Endothelial cell of umbilical vein (primary cell): ENCODE results near the gene EGR4. TPM values are rescaled to one million over a fixed set of nuclear protein-coding genes. Genes with fewer than 3 reads are reported as not detected.

Source experiments
- BruUV-seq: library from RNA; stranded (reverse); fragments of 400-500 nt; replicated peaks from 2 replicates; lab custom pipeline; 2021; lab: Mats Ljungman, UMichigan
- CTCF ChIA-PET: fragments of 300-600, 350-600 bp; sonication (Branson Sonifier 250); formaldehyde crosslinking; loops from one replicate; lab custom pipeline; 2021; ENCODE audit warnings: antibody characterized with exemption, inconsistent platforms; lab: Charles Lee
- POLR2A ChIA-PET: fragments of 300-600, 350-600 bp; sonication (Branson Sonifier 250); formaldehyde crosslinking; loops from one replicate; lab custom pipeline; 2021; ENCODE audit warnings: antibody characterized with exemption, inconsistent platforms; lab: Charles Lee
- DNase-seq: peaks from one replicate; pipeline ENCODE4 v3.0.0-alpha.2; 2011; ENCODE audit warnings: low read depth, low spot score
- FAIRE-seq: peaks from 2 replicates; lab custom pipeline; 2011; peaks lifted over from hg19 to GRCh38; lab: Jason Lieb, UNC
- H2AFZ ChIP-seq: 2 replicates; pipeline ENCODE4 v1.6.0; 2012; ENCODE audit warnings: low read depth, low read length, control low read depth, inconsistent platforms
- H3K27ac ChIP-seq: 2 replicates; pipeline ENCODE4 v1.5.1; 2011; ENCODE audit warnings: low read depth, mild to moderate bottlenecking, control low read depth, low read length, moderate library complexity; ENCODE audit not compliant: insufficient read depth
- H3K27me3 ChIP-seq, 2 experiments: 2 replicates each; pipeline versions ENCODE4 v1.6.0 to v1.6.1; 2011; ENCODE audit warnings: low read length in 2 of 2, mixed read lengths in 1 of 2; ENCODE audit not compliant: control insufficient read depth in 2 of 2, insufficient read depth in 2 of 2
- H3K36me3 ChIP-seq, 2 experiments: 2 replicates in 1 of 2; 3 replicates in 1 of 2; pipeline ENCODE4 v1.5.1; 2011; ENCODE audit warnings: low read length in 2 of 2, mild to moderate bottlenecking in 1 of 2, moderate library complexity in 1 of 2; ENCODE audit not compliant: control insufficient read depth in 2 of 2, insufficient read depth in 2 of 2; ENCODE audit errors: extremely low read depth in 1 of 2
- H3K4me1 ChIP-seq: 3 replicates; pipeline ENCODE4 v1.5.1; 2011; ENCODE audit warnings: mild to moderate bottlenecking, low read length; ENCODE audit not compliant: control insufficient read depth, insufficient read depth; ENCODE audit errors: extremely low read depth
- H3K4me2 ChIP-seq: 2 replicates; pipeline ENCODE4 v1.6.1; 2011; ENCODE audit warnings: low read length, control low read depth, mixed read lengths; ENCODE audit not compliant: insufficient read depth
- H3K4me3 ChIP-seq, 3 experiments: fragments of 200-600 bp in 1 of 3; sonication (generic), shearing (Covaris generic) in 1 of 3; replicated peaks in 1 of 3; 2 replicates each; pipeline ENCODE4 v1.5.1; 2011 to 2016; ENCODE audit warnings: control low read depth in 3 of 3, low read length in 3 of 3, mild to moderate bottlenecking in 2 of 3, inconsistent platforms in 1 of 3, low read depth in 1 of 3, moderate library complexity in 1 of 3; ENCODE audit not compliant: insufficient read depth in 1 of 3
- H3K79me2 ChIP-seq: 2 replicates; pipeline ENCODE4 v1.6.0; 2012; ENCODE audit warnings: low read length, inconsistent platforms; ENCODE audit not compliant: control insufficient read depth, insufficient read depth
- H3K9ac ChIP-seq: replicated peaks from 2 replicates; pipeline ENCODE3; 2011; ENCODE audit warnings: low read length, control low read depth; ENCODE audit not compliant: insufficient read depth; ENCODE audit errors: extremely low read depth
- H3K9me1 ChIP-seq: replicated peaks from 3 replicates; pipeline ENCODE4 v1.6.0; 2011; ENCODE audit warnings: mild to moderate bottlenecking, low read length; ENCODE audit not compliant: control insufficient read depth, insufficient read depth; ENCODE audit errors: extremely low read depth
- H3K9me3 ChIP-seq: replicated peaks from 2 replicates; pipeline ENCODE4 v1.5.1; 2012; ENCODE audit warnings: low read length, inconsistent platforms; ENCODE audit not compliant: control insufficient read depth, insufficient read depth
- H4K20me1 ChIP-seq: replicated peaks from 2 replicates; pipeline ENCODE3; 2011; ENCODE audit warnings: mild to moderate bottlenecking, low read length; ENCODE audit not compliant: control insufficient read depth, insufficient read depth; ENCODE audit errors: extremely low read depth
- CTCF ChIP-seq, 2 donors: IDR thresholded peaks; 1 replicate in 1 of 2; 2 replicates in 1 of 2; pipeline ENCODE4 v1.5.1; 2011; ENCODE audit warnings: low read length in 2 of 2, mild to moderate bottlenecking in 2 of 2, moderate library complexity in 2 of 2, control low read depth in 1 of 2, inconsistent platforms in 1 of 2, low read depth in 1 of 2; ENCODE audit not compliant: insufficient read depth in 1 of 2; ENCODE audit errors: extremely low read depth in 1 of 2
- EZH2 ChIP-seq: IDR thresholded peaks from 2 replicates; pipeline ENCODE4 v1.6.1; 2012; ENCODE audit warnings: borderline replicate concordance, low read depth, mild to moderate bottlenecking, moderate library complexity, low read length, inconsistent platforms; ENCODE audit not compliant: severe bottlenecking
- FOS ChIP-seq: IDR thresholded peaks from 2 replicates; pipeline ENCODE4 v1.6.1; 2011; ENCODE audit warnings: mild to moderate bottlenecking, low read length, moderate library complexity, borderline replicate concordance; ENCODE audit not compliant: insufficient read depth
- GATA2 ChIP-seq: IDR thresholded peaks from 2 replicates; pipeline ENCODE4 v1.7.0; 2011; ENCODE audit warnings: low read depth, mild to moderate bottlenecking, moderate library complexity, mixed read lengths, low read length; ENCODE audit not compliant: insufficient read length, insufficient read depth
- JUN ChIP-seq: IDR thresholded peaks from 2 replicates; pipeline ENCODE4 v1.6.1; 2011; ENCODE audit warnings: borderline replicate concordance, low read depth; ENCODE audit not compliant: insufficient read length, insufficient read depth
- MAX ChIP-seq: IDR thresholded peaks from 2 replicates; pipeline ENCODE4 v1.6.1; 2011; ENCODE audit not compliant: insufficient read depth, insufficient read length
- MYC ChIP-seq: IDR thresholded peaks from one replicate; pipeline ENCODE4 v1.6.1; 2011; ENCODE audit warnings: mild to moderate bottlenecking, low read depth, low read length
- POLR2A ChIP-seq: IDR thresholded peaks from 2 replicates; pipeline ENCODE4 v1.6.1; 2012; ENCODE audit warnings: low read depth, mild to moderate bottlenecking, control low read depth, low read length
- POLR2AphosphoS5 ChIP-seq: IDR thresholded peaks from 2 replicates; pipeline ENCODE4 v1.6.1; 2012; ENCODE audit warnings: low read depth, mild to moderate bottlenecking, control low read depth, low read length, moderate library complexity; ENCODE audit not compliant: insufficient read depth
- dilution Hi-C: fragments of 300-500 bp; cut with MboI; formaldehyde crosslinking; loops from one replicate; pipeline ENCODE4 v1.15.0; 2019; ENCODE audit warnings: low sequenced_read_pairs; ENCODE audit not compliant: extremely low pct_ligation_motif_present
- intact Hi-C: fragments of 100-400 bp; cut with micrococcal nuclease; formaldehyde crosslinking; loops from one replicate; pipeline ENCODE4 v1.10.0; 2022
- polyA plus RNA-seq, 4 experiments: library from polyadenylated mRNA; depleted of rRNA in 3 of 4; stranded (reverse) in 3 of 4; unstranded in 1 of 4; fragments of >200 nt; gene quantifications; 2 replicates each; pipeline versions ENCODE4 v1.2.1 to v1.2.3, GENCODE V29; 2011 to 2012; ENCODE audit warnings: missing spikeins in 1 of 4
- total RNA-seq: library from RNA; stranded (reverse); gene quantifications from 2 replicates; pipeline ENCODE4 v1.2.3, GENCODE V29; 2021

Gene EGR4
- total and polyA plus RNA-seq, 2 donors (not counting 3 experiments of a cell fraction or from before 2014, with no cell fraction given): not detected

- DNase-seq: no peak
- Histone ChIP-seq H3K4me2 (no peak overlapping the region), H3K27ac (no peak overlapping the region), H3K27me3 (peaks cover 39 to 47% of the 10 kb centered on the region in 2 experiments), H3K4me3 (no peak overlapping the region), H3K9me1 (no peaks in the 10 kb centered on the region), H3K4me1 (no peaks in the 10 kb centered on the region), H3K9me3 (no peaks in the 10 kb centered on the region), H3K9ac (no peak overlapping the region), H4K20me1 (no peaks in the 10 kb centered on the region), H3K79me2 (no peaks in the 10 kb centered on the region), H2AFZ (no peak overlapping the region), H3K36me3 (no peaks in the 10 kb centered on the region)
- no TSS peak for BruUV-seq
- ChIA-PET CTCF (interaction anchor here (1.2 kb wide), 1 partner anchor 8 kb away, joined by 3 read pairs; no protein-coding TSS in a partner anchor), POLR2A (no interaction called here)
- no peak for TF ChIP-seq MAX
- TF ChIP-seq MYC: no peak
- TF ChIP-seq GATA2: no peak
- no peak for TF ChIP-seq JUN
- no peak for TF ChIP-seq POLR2A
- no peak for TF ChIP-seq CTCF (IDR thresholded peaks at IDR 0.05; ENCODE audit: extremely low read depth in 1 of 2, insufficient read depth in 1 of 2, low read depth in 1 of 2, low read length in 2 of 2)
- no peak for TF ChIP-seq FOS
- TF ChIP-seq EZH2: no peak
- TF ChIP-seq POLR2AphosphoS5: no peak
- dilution Hi-C loops: no loop called here
- intact Hi-C loops: no loop called here
- no peak for FAIRE-seq
These were observed 21.1 kb downstream of the EGR4 start for GRCh38 chr2:73272270-73272669.
